Adrenal gland (tissue), 5 donors: ENCODE measurements around the gene PLA2G4E.

Experiments
- POLR2A ChIP-seq, 2 donors: fragments of 450-650 bp; IDR thresholded peaks; one replicate each; pipeline ENCODE4 v1.6.1; 2017; ENCODE audit warnings: antibody characterized with exemption in 2 of 2, mild to moderate bottlenecking in 2 of 2, moderate library complexity in 1 of 2
- TF ChIP-seq, protein P1 (sequence below), 6 experiments: fragments of 450-650 bp in 4 of 6; fragments of 200-600 bp in 2 of 6; sonication (generic) in 1 of 6; IDR thresholded peaks; 1 replicate in 5 of 6; 2 replicates in 1 of 6; pipeline versions ENCODE4 v1.5.1 to v1.8.0; 2016 to 2021; ENCODE audit warnings: antibody characterized with exemption in 6 of 6, mild to moderate bottlenecking in 2 of 6, moderate library complexity in 1 of 6
- donor health status: DM: no; HTN: no; CAD: no.

DNA sequence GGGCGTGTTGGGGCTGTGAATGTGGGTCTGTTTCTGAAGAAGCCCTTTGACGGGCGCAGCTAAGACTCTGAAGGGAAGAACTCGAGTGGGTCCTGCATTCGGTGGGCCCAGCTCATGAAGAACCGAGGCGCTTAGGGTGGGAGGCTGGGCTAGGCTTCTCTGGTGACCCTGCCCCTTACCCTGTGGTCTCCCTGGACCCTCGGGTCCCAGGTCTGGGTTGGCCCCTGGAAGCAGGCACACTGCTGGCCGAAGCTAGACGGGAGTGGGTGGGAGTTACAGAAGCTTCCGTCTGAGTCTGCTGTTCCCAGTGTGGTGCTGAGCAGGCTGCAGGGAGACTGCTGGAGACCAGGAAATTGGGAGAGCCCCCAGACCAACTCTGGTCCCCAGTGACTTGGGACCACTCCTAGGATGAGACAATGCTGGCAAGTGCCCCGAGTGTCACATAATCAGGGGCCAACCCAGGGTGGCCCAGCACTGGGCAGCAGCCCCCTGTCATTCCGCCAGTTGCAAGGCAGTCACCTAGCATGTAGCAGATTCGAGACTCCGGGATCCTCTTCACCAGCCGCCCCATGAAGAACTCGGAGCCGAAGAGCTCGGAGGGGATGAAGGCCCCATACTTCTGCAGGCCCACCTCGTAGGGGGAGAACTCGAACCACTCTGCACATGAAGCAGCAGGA is 31.8 kb downstream of the PLA2G4E start:
- no peak for TF ChIP-seq POLR2A (IDR thresholded peaks at IDR 0.05)
- TF ChIP-seq, protein P1, sequence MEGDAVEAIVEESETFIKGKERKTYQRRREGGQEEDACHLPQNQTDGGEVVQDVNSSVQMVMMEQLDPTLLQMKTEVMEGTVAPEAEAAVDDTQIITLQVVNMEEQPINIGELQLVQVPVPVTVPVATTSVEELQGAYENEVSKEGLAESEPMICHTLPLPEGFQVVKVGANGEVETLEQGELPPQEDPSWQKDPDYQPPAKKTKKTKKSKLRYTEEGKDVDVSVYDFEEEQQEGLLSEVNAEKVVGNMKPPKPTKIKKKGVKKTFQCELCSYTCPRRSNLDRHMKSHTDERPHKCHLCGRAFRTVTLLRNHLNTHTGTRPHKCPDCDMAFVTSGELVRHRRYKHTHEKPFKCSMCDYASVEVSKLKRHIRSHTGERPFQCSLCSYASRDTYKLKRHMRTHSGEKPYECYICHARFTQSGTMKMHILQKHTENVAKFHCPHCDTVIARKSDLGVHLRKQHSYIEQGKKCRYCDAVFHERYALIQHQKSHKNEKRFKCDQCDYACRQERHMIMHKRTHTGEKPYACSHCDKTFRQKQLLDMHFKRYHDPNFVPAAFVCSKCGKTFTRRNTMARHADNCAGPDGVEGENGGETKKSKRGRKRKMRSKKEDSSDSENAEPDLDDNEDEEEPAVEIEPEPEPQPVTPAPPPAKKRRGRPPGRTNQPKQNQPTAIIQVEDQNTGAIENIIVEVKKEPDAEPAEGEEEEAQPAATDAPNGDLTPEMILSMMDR (IDR thresholded peaks at IDR 0.05): no peak
